ENCODE measurements around the gene ATAD1.

The ATAD1 gene

GRCh38 chr10:87721781-87722180, 96.2 kb downstream of the ATAD1 start:
- TF ChIP-seq TAF1 (IDR thresholded peaks at IDR 0.05; ENCODE audit: borderline replicate concordance, low read depth, low read length) (no peak), POLR2AphosphoS5 (IDR thresholded peaks at IDR 0.05; ENCODE audit: low read depth, low read length) (no peak), POLR2A (IDR thresholded peaks at IDR 0.05; ENCODE audit: low read depth, low read length) (no peak)
- no peak for DNase-seq (ENCODE audit: insufficient read length)
- FAIRE-seq: no peak

DNA sequence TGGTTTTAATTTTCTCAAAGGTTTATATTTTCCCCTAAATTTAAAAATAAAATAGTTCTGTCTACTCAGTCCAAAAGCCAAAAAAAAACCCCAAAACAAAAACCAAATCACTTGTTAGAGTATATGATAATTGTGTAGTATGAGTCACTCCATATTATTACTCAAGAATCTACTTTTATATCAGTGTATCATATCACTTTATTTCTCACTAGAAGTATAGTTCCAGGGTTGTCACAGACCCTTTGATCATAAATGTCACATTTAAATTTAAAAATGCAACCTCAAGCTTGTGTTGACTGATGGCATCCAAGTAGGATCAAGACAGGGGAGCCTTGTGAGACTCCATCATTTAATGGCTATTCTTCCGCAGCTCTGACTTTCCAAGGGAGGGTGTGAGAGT, 97.4 kb downstream of the ATAD1 start:
- TF ChIP-seq POLR2AphosphoS5 (IDR thresholded peaks at IDR 0.05; ENCODE audit: low read depth, low read length) (no peak), TAF1 (IDR thresholded peaks at IDR 0.05; ENCODE audit: borderline replicate concordance, low read depth, low read length) (no peak), POLR2A (IDR thresholded peaks at IDR 0.05; ENCODE audit: low read depth, low read length) (no peak)
- FAIRE-seq: no peak
- no peak for DNase-seq (ENCODE audit: insufficient read length)

- FAIRE-seq: no peak
- DNase-seq (ENCODE audit: insufficient read length): no peak
- TF ChIP-seq TAF1 (IDR thresholded peaks at IDR 0.05; ENCODE audit: borderline replicate concordance, low read depth, low read length) (no peak), POLR2AphosphoS5 (IDR thresholded peaks at IDR 0.05; ENCODE audit: low read depth, low read length) (no peak), POLR2A (IDR thresholded peaks at IDR 0.05; ENCODE audit: low read depth, low read length) (no peak)
These were observed 101.7 kb downstream of the ATAD1 start for GRCh38 chr10:87716348-87716670.

GRCh38 chr10:87715552-87716347, 102.3 kb downstream of the ATAD1 start:
- FAIRE-seq (no peak), DNase-seq (ENCODE audit: insufficient read length) (no peak)

GRCh38 chr10:87713707-87714106, 104.3 kb downstream of the ATAD1 start:
- no peak for DNase-seq (ENCODE audit: insufficient read length)
- FAIRE-seq: no peak

More at GRCh38 chr10:87715552-87716347, 102.3 kb downstream of the ATAD1 start:
- TF ChIP-seq POLR2AphosphoS5 (IDR thresholded peaks at IDR 0.05; ENCODE audit: low read depth, low read length): no peak
- no peak for TF ChIP-seq POLR2A (IDR thresholded peaks at IDR 0.05; ENCODE audit: low read depth, low read length)
- TF ChIP-seq TAF1 (IDR thresholded peaks at IDR 0.05; ENCODE audit: borderline replicate concordance, low read depth, low read length): no peak

GRCh38 chr10:87712913-87713616, 105.0 kb downstream of the ATAD1 start:
- FAIRE-seq (no peak), DNase-seq (ENCODE audit: insufficient read length) (no peak)
- TF ChIP-seq POLR2AphosphoS5 (IDR thresholded peaks at IDR 0.05; ENCODE audit: low read depth, low read length) (no peak), POLR2A (IDR thresholded peaks at IDR 0.05; ENCODE audit: low read depth, low read length) (no peak), TAF1 (IDR thresholded peaks at IDR 0.05; ENCODE audit: borderline replicate concordance, low read depth, low read length) (no peak)

More at GRCh38 chr10:87713707-87714106, 104.3 kb downstream of the ATAD1 start:
- TF ChIP-seq POLR2A (IDR thresholded peaks at IDR 0.05; ENCODE audit: low read depth, low read length) (no peak), POLR2AphosphoS5 (IDR thresholded peaks at IDR 0.05; ENCODE audit: low read depth, low read length) (no peak), TAF1 (IDR thresholded peaks at IDR 0.05; ENCODE audit: borderline replicate concordance, low read depth, low read length) (no peak)

DNA sequence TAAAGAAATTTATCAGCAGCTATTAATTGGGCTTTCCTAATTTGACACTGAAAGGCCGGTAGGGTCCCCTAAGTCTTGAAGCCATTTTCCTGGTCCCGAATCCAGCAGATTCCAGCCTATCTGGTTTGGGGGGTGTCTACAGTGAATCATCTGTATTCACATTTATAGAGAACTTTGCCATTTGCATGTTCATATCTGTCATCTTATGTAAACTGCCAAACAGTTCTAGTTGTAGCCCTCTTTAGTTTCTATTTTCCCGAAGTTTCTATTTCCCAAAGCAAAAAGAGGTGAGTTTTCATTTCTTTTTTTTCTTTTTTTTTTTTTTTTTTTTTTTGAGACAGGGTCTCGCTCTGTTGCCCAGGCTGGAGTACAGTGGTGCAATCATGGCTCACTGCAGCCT, 110.8 kb downstream of the ATAD1 start:
- FAIRE-seq (no peak), DNase-seq (ENCODE audit: insufficient read length) (no peak)
- TF ChIP-seq POLR2AphosphoS5 (IDR thresholded peaks at IDR 0.05; ENCODE audit: low read depth, low read length): no peak
- TF ChIP-seq POLR2A (IDR thresholded peaks at IDR 0.05; ENCODE audit: low read depth, low read length): no peak
- TF ChIP-seq TAF1 (IDR thresholded peaks at IDR 0.05; ENCODE audit: borderline replicate concordance, low read depth, low read length): no peak

DNA sequence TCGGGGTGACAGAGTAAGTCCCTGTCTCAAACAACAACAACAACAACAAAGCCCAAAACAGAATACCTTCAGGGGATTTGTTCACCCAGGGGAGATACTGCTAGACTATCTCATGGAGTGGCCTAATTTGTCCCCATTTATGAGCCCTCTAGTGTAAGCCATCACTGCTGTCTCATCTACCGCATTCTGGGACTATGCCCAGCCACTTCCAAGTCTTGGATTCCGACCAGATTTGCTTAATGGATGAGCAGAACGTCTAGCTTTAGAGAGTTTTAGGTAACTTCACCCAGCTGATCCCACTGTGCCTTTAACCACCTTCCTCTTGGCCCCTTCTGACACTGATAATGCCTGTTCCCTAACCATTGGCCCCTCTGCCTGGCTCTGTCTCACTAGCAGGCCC, 111.3 kb downstream of the ATAD1 start:
- FAIRE-seq (no peak), DNase-seq (ENCODE audit: insufficient read length) (no peak)
- no peak for TF ChIP-seq TAF1 (IDR thresholded peaks at IDR 0.05; ENCODE audit: borderline replicate concordance, low read depth, low read length)
- TF ChIP-seq POLR2AphosphoS5 (IDR thresholded peaks at IDR 0.05; ENCODE audit: low read depth, low read length): no peak
- TF ChIP-seq POLR2A (IDR thresholded peaks at IDR 0.05; ENCODE audit: low read depth, low read length): no peak

DNA sequence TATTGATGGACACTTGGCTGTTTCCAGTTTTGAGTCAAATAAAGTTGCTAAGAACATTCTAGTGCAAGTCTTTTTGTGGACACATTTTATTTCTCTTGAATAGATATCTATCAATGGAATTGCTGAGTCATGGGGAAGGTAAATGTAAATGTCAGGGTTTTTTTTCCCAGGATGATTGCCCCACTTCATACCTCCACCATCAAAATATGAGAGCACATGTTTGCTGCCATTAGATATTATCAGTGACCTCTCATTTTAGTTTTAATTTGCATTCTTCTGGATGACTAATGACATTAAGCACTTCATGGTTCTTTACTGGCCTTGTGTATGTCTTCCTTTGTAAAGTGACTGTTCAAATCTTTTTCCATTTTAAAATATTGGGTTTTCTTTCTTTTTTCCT, 112.7 kb downstream of the ATAD1 start:
- FAIRE-seq (no peak), DNase-seq (ENCODE audit: insufficient read length) (no peak)
- TF ChIP-seq TAF1 (IDR thresholded peaks at IDR 0.05; ENCODE audit: borderline replicate concordance, low read depth, low read length): no peak
- no peak for TF ChIP-seq POLR2A (IDR thresholded peaks at IDR 0.05; ENCODE audit: low read depth, low read length)
- TF ChIP-seq POLR2AphosphoS5 (IDR thresholded peaks at IDR 0.05; ENCODE audit: low read depth, low read length): no peak

DNA sequence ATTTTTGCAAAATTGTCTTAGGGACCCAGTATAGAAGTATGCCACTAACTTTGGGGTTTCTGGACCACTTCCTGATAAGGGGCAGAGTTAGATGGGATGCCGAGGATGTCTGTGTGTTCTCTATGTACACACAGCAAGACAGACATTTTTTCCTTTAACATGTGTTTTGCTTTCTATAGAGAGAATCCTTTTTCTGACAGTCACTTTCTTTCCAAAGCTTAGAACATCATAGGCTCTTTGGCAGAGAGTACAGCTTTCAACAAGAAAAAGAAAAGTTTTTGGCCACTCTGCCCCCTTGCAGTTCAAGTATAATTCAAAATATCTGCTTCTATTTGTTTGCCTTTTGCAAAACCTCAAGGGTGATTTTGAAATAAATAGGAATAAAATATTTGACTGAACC, 114.3 kb downstream of the ATAD1 start:
- DNase-seq (ENCODE audit: insufficient read length) (no peak), FAIRE-seq (no peak)
- TF ChIP-seq TAF1 (IDR thresholded peaks at IDR 0.05; ENCODE audit: borderline replicate concordance, low read depth, low read length) (no peak), POLR2AphosphoS5 (IDR thresholded peaks at IDR 0.05; ENCODE audit: low read depth, low read length) (no peak), POLR2A (IDR thresholded peaks at IDR 0.05; ENCODE audit: low read depth, low read length) (no peak)

GRCh38 chr10:87702973-87703294, 115.1 kb downstream of the ATAD1 start:
- TF ChIP-seq POLR2AphosphoS5 (IDR thresholded peaks at IDR 0.05; ENCODE audit: low read depth, low read length) (no peak), TAF1 (IDR thresholded peaks at IDR 0.05; ENCODE audit: borderline replicate concordance, low read depth, low read length) (no peak), POLR2A (IDR thresholded peaks at IDR 0.05; ENCODE audit: low read depth, low read length) (no peak)
- no peak for DNase-seq (ENCODE audit: insufficient read length)
- FAIRE-seq: no peak

Measured in GM12892 (cell line).